ENCODE data around the gene EVA1A.

EVA1A gene

DNA sequence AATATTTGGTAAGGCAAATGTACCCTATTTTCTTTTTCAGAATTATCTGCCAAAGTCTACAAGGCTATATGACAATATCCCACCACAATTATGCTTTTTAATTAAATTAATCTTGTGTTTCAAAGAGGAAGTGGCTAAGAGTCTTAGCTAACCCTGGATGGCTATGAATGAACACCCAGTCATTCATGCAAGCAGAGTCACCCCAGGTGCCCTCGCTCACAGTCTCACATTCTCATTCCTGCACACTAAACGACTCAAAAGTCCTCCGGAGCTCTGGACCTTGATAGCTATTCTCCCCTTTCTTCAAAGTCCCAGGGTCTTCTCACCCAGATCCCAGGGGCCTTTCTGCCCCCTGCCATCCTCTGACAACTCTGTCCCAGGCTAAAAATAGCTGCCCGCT, 43.7 kb upstream of the EVA1A start:
- Histone ChIP-seq H3K36me3 (ENCODE audit: control insufficient read depth in 5 of 5, insufficient read depth in 5 of 5, low read length in 5 of 5) (no peaks in the 10 kb centered on the region), H3K4me1 (ENCODE audit: control insufficient read depth in 5 of 5, insufficient read depth in 5 of 5, low read length in 5 of 5) (peaks cover 0 to 13% (median 4%) of the 10 kb centered on the region in 5 donors), H3K9ac (ENCODE audit: low read length in 5 of 5) (no peak overlapping the region), H3K4me3 (ENCODE audit: low read depth in 1 of 5, low read length in 5 of 5) (no peak overlapping the region), H3K9me3 (ENCODE audit: control insufficient read depth in 5 of 5, low read length in 5 of 5) (peaks cover 0 to 3% (median 0%) of the 10 kb centered on the region in 5 donors), H3K27ac (ENCODE audit: low read depth, low read length) (no peak overlapping the region), H3K27me3 (ENCODE audit: control insufficient read depth in 5 of 5, insufficient read depth in 4 of 5, low read length in 5 of 5) (peaks cover 5 to 22% (median 8%) of the 10 kb centered on the region in 5 donors)

DNA sequence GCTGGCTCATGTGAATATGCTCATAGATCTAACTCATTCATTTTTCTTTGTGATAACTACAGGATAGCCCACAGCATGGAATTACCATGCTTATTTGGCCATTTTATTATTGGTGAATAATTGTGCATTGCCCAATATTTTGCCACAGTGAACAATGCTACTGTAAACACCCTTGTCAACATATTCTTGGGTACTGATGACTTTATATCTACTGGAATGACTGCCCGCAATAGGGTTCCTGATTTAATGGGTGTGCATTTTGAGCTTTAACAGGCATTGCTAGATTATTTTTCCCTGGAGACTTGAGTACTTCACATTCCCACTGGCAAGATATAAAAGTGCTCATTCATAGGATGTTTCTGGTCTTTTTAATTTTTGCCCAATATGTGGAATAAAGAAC, 42.7 kb upstream of the EVA1A start:
- Histone ChIP-seq H3K27me3 (ENCODE audit: control insufficient read depth in 5 of 5, insufficient read depth in 4 of 5, low read length in 5 of 5) (peaks cover 3 to 17% (median 5%) of the 10 kb centered on the region in 5 donors), H3K9ac (ENCODE audit: low read length in 5 of 5) (no peak overlapping the region), H3K27ac (ENCODE audit: low read depth, low read length) (no peak overlapping the region), H3K4me1 (ENCODE audit: control insufficient read depth in 5 of 5, insufficient read depth in 5 of 5, low read length in 5 of 5) (peaks cover 0 to 8% (median 0%) of the 10 kb centered on the region in 5 donors), H3K9me3 (ENCODE audit: control insufficient read depth in 5 of 5, low read length in 5 of 5) (peaks cover 0 to 3% (median 0%) of the 10 kb centered on the region in 5 donors), H3K36me3 (ENCODE audit: control insufficient read depth in 5 of 5, insufficient read depth in 5 of 5, low read length in 5 of 5) (no peaks in the 10 kb centered on the region), H3K4me3 (ENCODE audit: low read depth in 1 of 5, low read length in 5 of 5) (no peak overlapping the region)

DNA sequence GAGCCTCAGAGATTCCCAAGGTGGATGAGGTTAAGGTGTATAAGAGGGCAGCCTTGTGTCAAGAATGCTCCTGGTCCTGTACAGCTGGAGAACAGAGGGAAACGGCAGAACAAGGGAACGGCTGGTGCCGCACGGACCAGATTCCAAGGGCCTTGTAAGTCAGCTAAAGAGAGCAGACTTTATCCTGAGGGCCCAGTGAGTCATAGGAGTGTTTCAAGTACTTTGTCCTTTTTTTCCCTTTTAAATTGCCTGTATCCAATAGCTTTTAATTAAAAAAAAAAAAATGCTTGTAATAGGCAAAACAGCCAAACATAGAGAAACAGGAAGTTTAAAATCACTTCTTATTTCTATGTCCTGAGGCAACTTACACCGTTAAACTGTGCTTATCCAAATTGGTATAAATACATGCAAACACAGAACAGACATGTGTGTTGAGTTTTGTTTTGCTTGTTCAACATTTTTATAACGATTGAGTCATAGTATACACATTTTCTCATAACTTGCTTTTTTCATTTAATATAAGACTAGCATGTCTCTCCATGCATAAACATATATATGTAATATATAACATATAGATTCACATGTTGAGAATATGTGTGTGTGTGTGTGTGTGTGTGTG, 42.1 kb upstream of the EVA1A start:
- Histone ChIP-seq H3K4me1 (ENCODE audit: control insufficient read depth in 5 of 5, insufficient read depth in 5 of 5, low read length in 5 of 5) (peaks cover 0 to 5% (median 0%) of the 10 kb centered on the region in 5 donors), H3K4me3 (ENCODE audit: low read depth in 1 of 5, low read length in 5 of 5) (no peak overlapping the region), H3K36me3 (ENCODE audit: control insufficient read depth in 5 of 5, insufficient read depth in 5 of 5, low read length in 5 of 5) (no peaks in the 10 kb centered on the region), H3K9me3 (ENCODE audit: control insufficient read depth in 5 of 5, low read length in 5 of 5) (peaks cover 0 to 3% (median 0%) of the 10 kb centered on the region in 5 donors), H3K27ac (ENCODE audit: low read depth, low read length) (no peak overlapping the region), H3K27me3 (ENCODE audit: control insufficient read depth in 5 of 5, insufficient read depth in 4 of 5, low read length in 5 of 5) (peaks cover 0 to 11% (median 2%) of the 10 kb centered on the region in 5 donors), H3K9ac (ENCODE audit: low read length in 5 of 5) (no peak overlapping the region)

DNA sequence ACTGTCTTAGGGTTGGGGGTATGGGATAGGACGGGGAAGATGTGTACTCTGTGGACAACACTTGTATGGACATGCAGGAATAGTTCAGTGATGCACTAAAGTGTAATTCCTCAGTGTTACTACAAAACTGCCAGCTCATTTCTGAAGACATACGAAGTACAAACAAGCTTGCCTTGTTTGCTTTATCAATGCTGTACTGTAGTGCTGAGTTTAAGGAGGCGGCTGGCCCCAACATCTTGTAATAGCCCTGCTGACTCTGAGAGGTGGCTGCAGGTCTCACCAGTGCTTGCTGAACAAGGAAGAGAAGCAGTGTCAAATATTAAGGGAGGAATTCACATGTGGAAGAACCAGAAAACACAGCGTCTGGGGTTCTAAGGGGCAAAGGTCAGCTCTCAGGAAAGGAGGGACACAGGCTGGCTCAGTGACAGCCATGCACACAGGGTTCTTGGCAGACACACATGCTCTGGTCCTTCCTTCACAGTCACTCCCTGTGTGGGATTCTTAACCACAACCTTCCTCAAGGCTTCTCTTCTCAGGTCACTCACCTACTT, 39.8 kb upstream of the EVA1A start:
- Histone ChIP-seq H3K9me3 (ENCODE audit: control insufficient read depth in 5 of 5, low read length in 5 of 5) (peaks cover 0 to 3% (median 0%) of the 10 kb centered on the region in 5 donors), H3K36me3 (ENCODE audit: control insufficient read depth in 5 of 5, insufficient read depth in 5 of 5, low read length in 5 of 5) (no peaks in the 10 kb centered on the region), H3K9ac (ENCODE audit: low read length in 5 of 5) (no peak overlapping the region), H3K27ac (ENCODE audit: low read depth, low read length) (no peak overlapping the region), H3K27me3 (ENCODE audit: control insufficient read depth in 5 of 5, insufficient read depth in 4 of 5, low read length in 5 of 5) (peaks cover 0 to 1% (median 0%) of the 10 kb centered on the region in 5 donors), H3K4me1 (ENCODE audit: control insufficient read depth in 5 of 5, insufficient read depth in 5 of 5, low read length in 5 of 5) (no peaks in the 10 kb centered on the region), H3K4me3 (ENCODE audit: low read depth in 1 of 5, low read length in 5 of 5) (no peak overlapping the region)

DNA sequence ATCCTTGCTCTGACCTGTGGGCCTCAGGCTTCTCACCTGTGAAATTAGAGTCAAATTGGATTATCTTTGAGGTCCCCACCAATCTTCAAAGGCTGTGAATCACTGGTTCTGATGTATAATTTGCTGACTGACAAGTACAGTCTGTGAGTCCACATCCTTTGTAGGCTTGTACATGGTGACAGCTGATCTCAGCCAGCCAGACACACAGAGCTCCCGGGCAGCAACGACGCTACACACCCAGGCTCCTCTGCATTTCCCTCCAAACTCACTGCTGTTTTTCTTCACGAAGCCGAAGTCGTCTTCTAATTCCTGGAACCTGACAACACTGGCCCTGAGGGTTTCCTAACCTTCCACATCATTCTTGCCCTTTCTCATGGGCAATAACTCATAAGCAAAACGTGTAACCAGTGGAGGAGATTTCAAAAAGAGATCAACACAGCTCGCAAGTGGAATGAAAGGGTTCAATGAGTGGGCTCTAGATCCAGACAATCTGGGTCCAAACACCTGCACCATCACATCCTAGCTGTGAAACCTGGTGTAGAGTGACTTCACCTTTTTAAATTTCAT, 37.9 kb upstream of the EVA1A start:
- H3K9me3 ChIP-seq (ENCODE audit: control insufficient read depth in 5 of 5, low read length in 5 of 5), result peaks cover 0 to 3% (median 0%) of the 10 kb centered on the region in 5 donors
- no peak overlapping the region for H3K9ac ChIP-seq (ENCODE audit: low read length in 5 of 5)
- H3K27ac ChIP-seq (ENCODE audit: low read depth, low read length), result no peak overlapping the region
- no peaks in the 10 kb centered on the region for H3K27me3 ChIP-seq (ENCODE audit: control insufficient read depth in 5 of 5, insufficient read depth in 4 of 5, low read length in 5 of 5)
- H3K4me3 ChIP-seq (ENCODE audit: low read depth in 1 of 5, low read length in 5 of 5), result no peak overlapping the region
- no peaks in the 10 kb centered on the region for H3K4me1 ChIP-seq (ENCODE audit: control insufficient read depth in 5 of 5, insufficient read depth in 5 of 5, low read length in 5 of 5)
- no peaks in the 10 kb centered on the region for H3K36me3 ChIP-seq (ENCODE audit: control insufficient read depth in 5 of 5, insufficient read depth in 5 of 5, low read length in 5 of 5)

DNA sequence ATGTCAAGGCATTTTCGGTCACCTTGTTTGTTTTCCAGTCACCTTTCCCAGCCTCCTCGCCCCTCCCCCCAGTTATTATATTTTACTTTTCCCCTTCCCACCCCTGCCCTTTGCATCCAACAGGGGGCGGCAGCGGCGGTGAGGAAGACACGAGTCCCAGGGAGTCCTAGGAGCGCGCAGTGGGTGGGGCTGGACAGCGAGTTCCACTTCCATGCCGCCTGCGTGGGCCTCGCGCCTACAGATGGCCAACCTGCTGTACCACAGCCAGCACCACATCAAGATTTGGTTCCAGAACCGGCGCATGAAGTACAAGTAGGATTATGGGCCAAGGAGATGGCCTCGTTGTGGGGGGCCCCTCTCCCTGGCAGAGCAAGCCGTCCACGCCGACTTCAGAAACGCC, 37.2 kb upstream of the EVA1A start:
- peaks cover 0 to 3% (median 0%) of the 10 kb centered on the region in 5 donors for H3K9me3 ChIP-seq (ENCODE audit: control insufficient read depth in 5 of 5, low read length in 5 of 5)
- no peak overlapping the region for H3K9ac ChIP-seq (ENCODE audit: low read length in 5 of 5)
- H3K4me1 ChIP-seq (ENCODE audit: control insufficient read depth in 5 of 5, insufficient read depth in 5 of 5, low read length in 5 of 5), result no peaks in the 10 kb centered on the region
- H3K36me3 ChIP-seq (ENCODE audit: control insufficient read depth in 5 of 5, insufficient read depth in 5 of 5, low read length in 5 of 5), result no peaks in the 10 kb centered on the region
- no peak overlapping the region for H3K4me3 ChIP-seq (ENCODE audit: low read depth in 1 of 5, low read length in 5 of 5)
- H3K27me3 ChIP-seq (ENCODE audit: control insufficient read depth in 5 of 5, insufficient read depth in 4 of 5, low read length in 5 of 5), result no peaks in the 10 kb centered on the region
- no peak overlapping the region for H3K27ac ChIP-seq (ENCODE audit: low read depth, low read length)

DNA sequence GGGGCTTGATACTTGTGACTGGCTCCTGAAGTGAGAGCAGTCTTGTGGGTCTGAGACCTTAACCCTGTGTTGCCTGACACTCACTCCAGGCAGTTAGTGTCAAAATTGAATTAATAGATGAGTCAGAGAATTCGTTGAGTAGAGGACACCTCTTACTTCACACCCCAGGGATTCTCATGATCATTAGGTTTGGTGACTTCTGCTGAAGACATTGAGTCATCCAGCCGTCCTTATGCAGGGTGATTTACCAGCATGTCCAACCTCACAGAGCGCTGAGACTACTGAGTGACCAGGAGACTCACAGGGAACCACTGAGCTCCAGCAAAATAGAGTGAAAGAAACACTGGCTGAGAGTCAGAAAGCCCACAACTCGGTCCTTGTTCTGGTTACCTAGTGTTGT, 36.0 kb upstream of the EVA1A start:
- Histone ChIP-seq H3K4me1 (ENCODE audit: control insufficient read depth in 5 of 5, insufficient read depth in 5 of 5, low read length in 5 of 5) (no peaks in the 10 kb centered on the region), H3K9me3 (ENCODE audit: control insufficient read depth in 5 of 5, low read length in 5 of 5) (peaks cover 0 to 3% (median 0%) of the 10 kb centered on the region in 5 donors), H3K36me3 (ENCODE audit: control insufficient read depth in 5 of 5, insufficient read depth in 5 of 5, low read length in 5 of 5) (no peaks in the 10 kb centered on the region), H3K27me3 (ENCODE audit: control insufficient read depth in 5 of 5, insufficient read depth in 4 of 5, low read length in 5 of 5) (no peaks in the 10 kb centered on the region), H3K9ac (ENCODE audit: low read length in 5 of 5) (no peak overlapping the region), H3K4me3 (ENCODE audit: low read depth in 1 of 5, low read length in 5 of 5) (no peak overlapping the region), H3K27ac (ENCODE audit: low read depth, low read length) (no peak overlapping the region)

DNA sequence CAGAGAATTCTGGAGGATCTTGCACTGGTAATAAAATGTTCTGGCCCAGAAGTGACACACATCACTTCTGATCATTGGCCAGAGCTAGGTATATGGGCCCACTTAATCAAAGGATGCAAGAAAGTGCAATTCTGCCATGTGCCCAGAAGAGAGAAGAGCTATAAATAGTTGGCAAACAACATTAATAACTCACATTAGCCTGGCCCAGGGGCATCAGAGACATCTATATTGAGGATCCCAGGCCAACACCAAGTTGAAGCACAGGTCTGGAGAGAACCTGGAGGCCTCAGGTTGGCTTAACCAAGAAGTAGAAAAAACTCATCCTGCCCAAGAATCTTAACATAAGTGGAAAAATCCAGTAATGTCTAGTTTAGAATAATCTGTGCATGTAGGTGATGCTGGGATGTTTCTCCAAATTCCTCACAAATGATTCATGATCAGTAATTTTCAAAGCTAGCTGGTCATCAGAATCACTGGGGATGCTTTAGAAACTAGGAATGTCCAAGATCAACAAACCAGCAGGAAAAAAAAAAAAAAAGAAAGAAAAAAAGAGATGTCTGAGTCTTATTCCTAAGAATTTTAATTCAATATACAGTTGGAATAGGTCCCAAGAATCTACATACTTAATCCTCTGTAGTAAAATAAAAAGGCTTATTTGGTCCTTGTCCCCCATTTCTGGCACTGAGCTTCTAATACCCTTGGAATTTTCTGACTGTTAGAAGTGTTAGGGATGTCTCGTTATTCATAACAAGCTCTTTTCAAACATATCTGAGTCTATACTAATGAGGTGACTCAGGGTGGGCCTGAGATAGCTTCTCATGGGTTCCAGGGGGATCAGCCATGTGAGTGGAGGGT, 35.0 kb upstream of the EVA1A start:
- Histone ChIP-seq H3K27me3 (ENCODE audit: control insufficient read depth in 5 of 5, insufficient read depth in 4 of 5, low read length in 5 of 5) (no peaks in the 10 kb centered on the region), H3K36me3 (ENCODE audit: control insufficient read depth in 5 of 5, insufficient read depth in 5 of 5, low read length in 5 of 5) (no peaks in the 10 kb centered on the region), H3K27ac (ENCODE audit: low read depth, low read length) (no peak overlapping the region), H3K4me3 (ENCODE audit: low read depth in 1 of 5, low read length in 5 of 5) (no peak overlapping the region), H3K4me1 (ENCODE audit: control insufficient read depth in 5 of 5, insufficient read depth in 5 of 5, low read length in 5 of 5) (no peaks in the 10 kb centered on the region), H3K9me3 (ENCODE audit: control insufficient read depth in 5 of 5, low read length in 5 of 5) (no peaks in the 10 kb centered on the region), H3K9ac (ENCODE audit: low read length in 5 of 5) (no peak overlapping the region)

DNA sequence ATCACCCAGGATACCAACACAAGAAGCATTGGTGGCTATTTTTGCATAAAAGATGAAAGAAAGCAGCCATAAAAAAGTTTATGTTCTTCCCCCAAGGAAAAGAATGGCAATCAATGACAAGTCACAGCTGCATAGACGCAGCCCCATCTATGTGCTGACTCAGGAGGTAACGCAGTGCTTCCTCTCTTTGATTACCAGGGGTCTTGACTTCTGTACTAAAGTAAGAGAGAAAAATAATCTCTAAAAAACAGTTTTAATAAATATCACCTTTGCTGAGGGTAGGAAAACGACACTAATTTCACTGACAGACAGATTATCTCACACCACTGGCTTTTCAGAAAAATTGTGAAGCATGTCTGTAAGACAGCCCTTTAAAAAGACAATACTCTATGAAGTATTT, 33.9 kb upstream of the EVA1A start:
- Histone ChIP-seq H3K27ac (ENCODE audit: low read depth, low read length) (no peak overlapping the region), H3K4me1 (ENCODE audit: control insufficient read depth in 5 of 5, insufficient read depth in 5 of 5, low read length in 5 of 5) (no peaks in the 10 kb centered on the region), H3K9me3 (ENCODE audit: control insufficient read depth in 5 of 5, low read length in 5 of 5) (no peaks in the 10 kb centered on the region), H3K4me3 (ENCODE audit: low read depth in 1 of 5, low read length in 5 of 5) (no peak overlapping the region), H3K27me3 (ENCODE audit: control insufficient read depth in 5 of 5, insufficient read depth in 4 of 5, low read length in 5 of 5) (no peaks in the 10 kb centered on the region), H3K9ac (ENCODE audit: low read length in 5 of 5) (no peak overlapping the region), H3K36me3 (ENCODE audit: control insufficient read depth in 5 of 5, insufficient read depth in 5 of 5, low read length in 5 of 5) (no peaks in the 10 kb centered on the region)

DNA sequence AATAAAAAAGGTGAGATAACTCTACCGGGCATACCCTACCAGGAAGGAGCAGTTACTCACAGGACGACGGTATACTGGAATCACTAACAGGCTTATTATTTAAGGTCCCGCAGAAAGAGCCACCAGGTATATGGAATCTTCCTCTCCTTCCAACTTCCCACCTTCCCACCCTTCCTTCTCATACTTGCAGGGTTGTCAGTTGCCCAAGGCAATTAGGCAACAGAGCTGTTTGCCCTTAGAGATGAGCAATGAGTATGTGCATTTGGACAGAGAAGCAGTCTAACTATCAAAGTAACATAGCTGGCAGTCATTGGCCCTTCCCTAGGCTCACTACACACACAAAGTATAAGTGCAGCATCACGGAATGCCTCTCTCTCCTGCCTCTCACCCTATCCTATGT, 32.1 kb upstream of the EVA1A start:
- Histone ChIP-seq H3K36me3 (ENCODE audit: control insufficient read depth in 5 of 5, insufficient read depth in 5 of 5, low read length in 5 of 5) (no peaks in the 10 kb centered on the region), H3K9me3 (ENCODE audit: control insufficient read depth in 5 of 5, low read length in 5 of 5) (no peaks in the 10 kb centered on the region), H3K4me3 (ENCODE audit: low read depth in 1 of 5, low read length in 5 of 5) (no peak overlapping the region), H3K4me1 (ENCODE audit: control insufficient read depth in 5 of 5, insufficient read depth in 5 of 5, low read length in 5 of 5) (no peaks in the 10 kb centered on the region), H3K9ac (ENCODE audit: low read length in 5 of 5) (no peak overlapping the region), H3K27ac (ENCODE audit: low read depth, low read length) (no peak overlapping the region), H3K27me3 (ENCODE audit: control insufficient read depth in 5 of 5, insufficient read depth in 4 of 5, low read length in 5 of 5) (no peaks in the 10 kb centered on the region)

All from subcutaneous abdominal adipose tissue (tissue), 5 donors.